Measurements from ENCODE around the gene C3orf80.

- TF ChIP-seq CTCF (conservative IDR thresholded peaks at IDR 0.05 in 1 of 2, IDR thresholded peaks at IDR 0.05 in 1 of 2; ENCODE audit: low read depth in 1 of 2, low read length in 2 of 2) (no peak), EZH2 (IDR thresholded peaks at IDR 0.05; ENCODE audit: low read length, missing control alignments) (no peak)
Measured at GRCh38 chr3:160224811-160225175, 429 bp upstream of the C3orf80 start.

Measured in fibroblast of lung (primary cell).